ENCODE data around the gene CRELD2.

The CRELD2 gene, protein sequence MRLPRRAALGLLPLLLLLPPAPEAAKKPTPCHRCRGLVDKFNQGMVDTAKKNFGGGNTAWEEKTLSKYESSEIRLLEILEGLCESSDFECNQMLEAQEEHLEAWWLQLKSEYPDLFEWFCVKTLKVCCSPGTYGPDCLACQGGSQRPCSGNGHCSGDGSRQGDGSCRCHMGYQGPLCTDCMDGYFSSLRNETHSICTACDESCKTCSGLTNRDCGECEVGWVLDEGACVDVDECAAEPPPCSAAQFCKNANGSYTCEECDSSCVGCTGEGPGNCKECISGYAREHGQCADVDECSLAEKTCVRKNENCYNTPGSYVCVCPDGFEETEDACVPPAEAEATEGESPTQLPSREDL
- 29.2 to 33.6 reads per million in 2 donors for total RNA-seq

GRCh38 chr22:49917974-49918910 lies at the start of gene CRELD2, which contains the start of gene ALG12:
Gene CRELD2 (plus strand): TSS chr22:49918634. CDS start chr22:49918770, 136 bp downstream.
Gene ALG12 (minus strand): TSS chr22:49918438. CDS start chr22:49913765, 4,673 bp downstream.
- DNase-seq: peak; percentile 95

DNA sequence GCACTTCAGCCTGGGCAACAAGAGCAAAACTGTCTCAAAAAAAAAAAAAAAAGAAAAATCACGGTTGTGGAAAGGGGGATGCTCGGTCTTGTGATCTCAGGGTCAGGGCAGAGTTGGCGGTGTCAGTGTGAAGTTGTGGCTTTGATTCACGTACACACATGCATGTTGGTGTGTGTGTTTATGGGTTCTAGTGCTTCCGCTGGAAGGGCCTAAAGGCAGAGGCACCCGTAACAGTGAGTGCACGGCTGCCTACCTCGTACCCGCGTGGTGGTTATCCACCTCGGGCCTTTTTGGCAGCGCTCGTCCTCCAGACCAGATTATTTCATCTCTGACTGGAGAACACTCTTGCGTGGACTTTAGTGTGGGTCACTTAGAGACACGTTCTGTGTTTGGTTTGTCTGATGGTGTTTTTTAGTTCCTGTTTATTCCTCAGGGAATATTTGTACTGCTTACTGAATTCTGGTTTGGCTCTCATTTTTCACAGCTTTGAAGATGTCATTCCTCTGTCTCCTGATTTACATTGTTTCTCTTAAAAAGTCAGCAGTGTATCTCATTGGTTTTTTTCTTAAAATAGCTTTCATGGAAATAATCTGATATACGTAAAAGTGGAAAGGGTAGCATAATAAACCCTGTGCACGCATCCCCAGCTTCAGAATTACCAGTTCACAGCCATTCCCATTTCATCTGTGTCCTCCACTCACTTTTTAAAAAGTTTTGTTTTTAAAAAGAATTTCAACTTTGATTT lies 49.2 kb upstream of the CRELD2 start:
- no peak for DNase-seq

GRCh38 chr22:49869845-49870712 lies 48.4 kb upstream of the CRELD2 start:
- peak; percentile 21 for DNase-seq

- DNase-seq: no peak
These were observed 47.0 kb upstream of the CRELD2 start for GRCh38 chr22:49871482-49871881.

GRCh38 chr22:49872347-49872746 lies 46.1 kb upstream of the CRELD2 start:
- no peak for DNase-seq

DNA sequence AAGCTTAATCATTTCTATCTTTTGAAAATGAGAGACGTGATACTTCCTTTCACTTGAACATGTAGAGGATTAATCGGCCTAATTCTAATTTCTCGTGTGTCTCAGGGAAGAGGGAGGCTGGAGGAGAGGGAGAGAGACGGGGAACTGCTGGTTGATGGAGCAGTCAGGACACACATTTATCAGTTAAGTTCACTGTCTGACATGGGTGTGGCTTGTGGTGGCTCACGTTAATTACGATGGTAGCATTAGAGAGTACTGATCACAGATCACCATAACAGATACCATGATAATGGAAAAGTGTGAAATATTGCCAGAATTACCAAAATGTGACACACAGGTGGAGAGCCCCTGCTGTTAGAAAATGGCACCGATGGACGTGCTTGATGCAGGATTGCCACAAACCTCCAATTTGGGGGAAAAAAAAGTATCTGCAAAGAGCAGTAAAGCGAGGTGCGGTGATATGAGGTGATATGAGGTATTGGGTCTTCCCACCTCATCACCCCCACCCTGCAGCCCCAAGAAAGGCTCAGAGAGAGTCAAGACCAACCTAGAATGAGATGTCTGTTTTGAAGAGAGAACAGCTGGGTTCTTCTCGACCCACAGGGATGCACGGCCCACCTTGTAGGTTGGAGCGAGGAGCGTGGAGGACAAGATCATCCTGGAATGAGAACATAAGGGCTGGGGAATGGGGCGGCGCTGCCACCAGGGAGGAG lies 45.0 kb upstream of the CRELD2 start:
- DNase-seq: no peak

- DNase-seq: no peak
These were observed 40.8 kb upstream of the CRELD2 start for GRCh38 chr22:49877642-49878041.

GRCh38 chr22:49878206-49878605 lies 40.2 kb upstream of the CRELD2 start:
- DNase-seq: no peak

DNA sequence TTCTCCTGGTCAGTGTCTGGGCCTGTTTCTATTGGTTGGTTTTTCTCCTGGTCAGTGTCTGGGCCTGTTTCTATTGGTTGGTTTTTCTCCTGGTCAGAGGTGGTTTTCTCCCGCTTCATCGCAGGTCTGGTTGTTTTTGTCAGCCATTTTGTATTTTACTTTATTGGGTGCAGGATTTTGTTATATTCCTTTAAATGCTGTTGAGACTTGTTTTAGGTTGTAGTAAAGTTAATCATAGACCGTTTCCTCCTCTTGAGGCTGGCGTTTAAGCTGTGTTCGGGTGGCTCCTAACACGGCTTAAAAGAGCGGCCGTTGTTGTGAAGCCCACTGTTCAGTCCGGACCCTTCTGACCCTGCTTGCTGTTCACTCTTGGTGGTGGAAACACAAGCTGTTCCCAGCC lies 38.6 kb upstream of the CRELD2 start:
- DNase-seq: no peak

DNA sequence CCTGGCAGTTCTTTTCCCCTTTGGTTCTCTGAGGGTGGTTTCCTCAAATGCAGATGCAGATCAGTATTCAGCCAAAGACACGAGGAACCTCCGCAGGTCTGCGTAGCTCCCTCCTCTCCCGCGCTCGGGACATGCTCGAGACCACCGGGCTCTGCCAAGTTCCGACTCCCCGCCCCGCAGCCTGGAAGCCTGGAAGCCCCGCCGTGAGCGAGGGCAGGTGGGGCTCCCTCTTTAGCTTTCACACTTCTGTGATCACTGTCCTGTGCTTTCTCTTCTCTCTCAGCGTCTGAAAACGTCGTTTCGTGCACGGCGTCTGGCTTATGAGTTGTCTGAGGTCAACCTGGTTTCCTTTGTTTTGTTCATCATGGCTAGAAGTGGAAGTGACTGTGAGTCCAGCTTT lies 38.2 kb upstream of the CRELD2 start:
- no peak for DNase-seq

- no peak for DNase-seq
These were observed 36.6 kb upstream of the CRELD2 start for GRCh38 chr22:49881856-49882255.

- DNase-seq: no peak
These were observed 35.7 kb upstream of the CRELD2 start for GRCh38 chr22:49882519-49883293.

DNA sequence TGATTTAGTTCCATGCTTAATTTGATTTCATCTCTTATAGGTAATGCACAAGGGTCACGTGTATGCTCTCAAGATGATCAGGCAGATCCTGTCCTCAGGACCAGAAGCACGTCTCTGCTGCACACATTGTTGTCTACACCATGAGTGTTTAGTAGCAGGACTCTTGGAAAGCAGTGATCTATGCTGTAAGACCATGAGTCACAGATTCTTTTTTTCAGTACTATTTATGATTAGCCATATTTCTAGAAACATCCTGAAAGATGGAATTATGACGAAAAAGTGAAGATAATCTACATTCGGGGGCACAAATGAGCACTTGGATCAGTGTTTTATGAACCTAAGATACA lies 35.2 kb upstream of the CRELD2 start:
- DNase-seq: no peak

DNA sequence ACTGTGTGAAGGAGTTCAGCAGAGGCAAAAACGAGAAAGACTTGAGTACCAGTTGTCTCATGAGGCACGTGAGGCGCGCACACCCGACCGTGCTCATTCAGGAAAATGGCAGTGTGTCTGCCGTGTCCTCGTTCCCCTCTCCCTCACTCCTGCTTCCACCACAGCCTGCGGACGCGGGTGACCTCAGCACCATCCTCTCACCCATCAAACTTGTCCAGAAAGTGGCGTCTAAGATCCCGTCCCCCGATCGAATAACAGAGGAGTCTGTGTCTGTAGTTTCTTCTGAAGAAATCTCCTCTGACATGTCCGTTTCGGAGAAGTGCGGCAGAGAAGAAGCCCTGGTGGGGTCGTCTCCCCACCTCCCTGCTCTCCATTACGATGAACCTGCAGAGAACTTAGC lies 34.4 kb upstream of the CRELD2 start:
- DNase-seq: no peak

DNA sequence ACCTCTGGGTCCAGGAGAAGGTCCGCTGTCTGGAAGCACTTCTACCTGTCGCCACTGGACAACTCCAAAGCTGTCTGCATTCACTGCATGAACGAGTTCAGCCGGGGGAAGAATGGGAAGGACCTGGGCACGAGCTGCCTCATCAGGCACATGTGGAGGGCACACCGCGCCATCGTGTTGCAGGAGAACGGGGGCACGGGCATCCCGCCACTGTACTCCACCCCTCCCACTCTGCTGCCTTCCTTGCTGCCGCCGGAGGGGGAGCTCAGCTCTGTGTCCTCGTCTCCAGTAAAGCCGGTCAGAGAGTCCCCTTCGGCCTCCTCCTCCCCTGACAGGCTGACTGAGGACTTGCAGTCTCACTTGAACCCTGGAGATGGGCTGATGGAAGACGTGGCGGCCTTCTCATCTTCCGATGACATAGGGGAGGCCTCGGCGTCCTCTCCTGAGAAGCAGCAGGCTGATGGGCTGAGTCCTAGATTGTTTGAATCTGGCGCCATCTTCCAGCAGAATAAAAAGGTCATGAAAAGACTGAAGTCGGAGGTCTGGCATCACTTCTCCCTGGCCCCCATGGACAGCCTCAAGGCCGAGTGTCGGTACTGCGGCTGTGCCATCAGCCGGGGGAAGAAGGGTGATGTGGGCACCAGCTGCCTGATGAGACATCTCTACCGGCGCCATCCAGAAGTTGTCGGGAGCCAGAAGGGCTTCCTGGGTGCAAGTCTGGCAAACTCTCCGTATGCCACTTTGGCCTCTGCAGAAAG lies 33.8 kb upstream of the CRELD2 start:
- no peak for DNase-seq

DNA sequence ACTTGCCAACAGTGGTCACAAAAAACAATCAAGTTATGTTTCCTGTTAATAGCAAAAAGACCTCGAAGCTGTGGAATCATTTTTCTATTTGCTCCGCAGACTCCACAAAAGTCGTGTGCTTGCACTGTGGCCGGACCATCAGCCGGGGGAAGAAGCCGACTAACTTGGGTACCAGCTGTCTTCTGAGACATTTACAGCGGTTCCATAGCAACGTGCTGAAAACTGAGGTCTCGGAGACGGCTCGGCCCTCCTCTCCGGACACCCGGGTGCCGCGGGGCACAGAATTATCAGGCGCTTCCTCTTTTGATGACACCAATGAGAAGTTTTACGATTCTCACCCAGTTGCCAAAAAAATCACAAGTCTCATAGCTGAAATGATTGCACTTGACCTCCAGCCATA lies 33.2 kb upstream of the CRELD2 start:
- no peak for DNase-seq

- DNase-seq: no peak
These were observed 32.6 kb upstream of the CRELD2 start for GRCh38 chr22:49885881-49886280.

GRCh38 chr22:49886346-49887063 lies 31.9 kb upstream of the CRELD2 start:
- DNase-seq: no peak

DNA sequence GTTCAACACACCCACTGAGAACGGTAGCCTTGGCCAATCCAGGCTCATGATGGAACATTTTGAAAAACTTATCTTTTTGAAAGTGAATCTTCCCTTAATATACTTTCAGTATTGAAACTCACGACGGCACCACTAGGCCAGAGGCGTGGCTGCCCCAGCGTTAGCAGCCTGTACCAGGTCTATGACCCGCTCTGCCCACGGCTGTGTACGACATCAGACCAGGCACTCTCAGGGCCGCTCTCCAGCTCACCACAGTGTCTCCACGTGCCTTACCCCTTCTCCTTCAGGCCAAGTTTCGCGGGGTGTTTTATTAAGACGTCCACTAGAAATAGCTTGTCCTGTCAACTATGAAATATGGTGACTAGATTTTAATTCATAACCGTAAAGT lies 31.4 kb upstream of the CRELD2 start:
- DNase-seq: no peak

Data from T-helper 9 cell (primary cell).